Midbrain (tissue), 1 donor: ENCODE measurements around the gene COPZ1.

Experiments
- DNase-seq: peaks from one replicate; lab custom pipeline; 2025; lab: John Stamatoyannopoulos, UW

The COPZ1 gene

GRCh38 chr12:54359762-54360351, 34.9 kb downstream of the COPZ1 start:
- no peak for DNase-seq

- peak; percentile 81 for DNase-seq
These were observed 36.0 kb downstream of the COPZ1 start for GRCh38 chr12:54360717-54361456.

- DNase-seq = no peak
These were observed 38.1 kb downstream of the COPZ1 start for GRCh38 chr12:54363047-54363446.

- DNase-seq = no peak
These were observed 38.7 kb downstream of the COPZ1 start for GRCh38 chr12:54363618-54364017.

- DNase-seq = no peak
These were observed 39.5 kb downstream of the COPZ1 start, which contains the start of gene GPR84 for GRCh38 chr12:54364413-54364812. Gene GPR84 (minus strand): TSS chr12:54364486. CDS start chr12:54363851, 635 bp downstream.

- DNase-seq = no peak
These were observed 43.2 kb downstream of the COPZ1 start for GRCh38 chr12:54368025-54368708.

GRCh38 chr12:54368709-54369596, 44.0 kb downstream of the COPZ1 start:
- peak; percentile 90 for DNase-seq

GRCh38 chr12:54369597-54370131, 44.7 kb downstream of the COPZ1 start:
- no peak for DNase-seq

GRCh38 chr12:54370171-54370730, 45.3 kb downstream of the COPZ1 start:
- peak; percentile 82 for DNase-seq

GRCh38 chr12:54371328-54372112, 46.6 kb downstream of the COPZ1 start:
- peak; percentile 47 for DNase-seq

GRCh38 chr12:54372113-54372806, 47.3 kb downstream of the COPZ1 start:
- no peak for DNase-seq

- no peak for DNase-seq
These were observed 49.0 kb downstream of the COPZ1 start for GRCh38 chr12:54373649-54374561.

GRCh38 chr12:54374562-54375258, 49.8 kb downstream of the COPZ1 start:
- DNase-seq = no peak

- no peak for DNase-seq
These were observed 50.3 kb downstream of the COPZ1 start for GRCh38 chr12:54375259-54375579.

GRCh38 chr12:54376596-54376995, 51.7 kb downstream of the COPZ1 start:
- DNase-seq = no peak

GRCh38 chr12:54377007-54377406, 52.1 kb downstream of the COPZ1 start:
- DNase-seq = no peak

GRCh38 chr12:54377797-54378515, 53.0 kb downstream of the COPZ1 start:
- no peak for DNase-seq
